Measurements from ENCODE around the gene ADGRD1. TPM values are rescaled to one million over a fixed set of nuclear protein-coding genes. Genes with fewer than 3 reads are reported as not detected.

ADGRD1 gene
- total and polyA plus RNA-seq, 8 donors = 25.6 to 167 (median 33.4) TPM

DNA sequence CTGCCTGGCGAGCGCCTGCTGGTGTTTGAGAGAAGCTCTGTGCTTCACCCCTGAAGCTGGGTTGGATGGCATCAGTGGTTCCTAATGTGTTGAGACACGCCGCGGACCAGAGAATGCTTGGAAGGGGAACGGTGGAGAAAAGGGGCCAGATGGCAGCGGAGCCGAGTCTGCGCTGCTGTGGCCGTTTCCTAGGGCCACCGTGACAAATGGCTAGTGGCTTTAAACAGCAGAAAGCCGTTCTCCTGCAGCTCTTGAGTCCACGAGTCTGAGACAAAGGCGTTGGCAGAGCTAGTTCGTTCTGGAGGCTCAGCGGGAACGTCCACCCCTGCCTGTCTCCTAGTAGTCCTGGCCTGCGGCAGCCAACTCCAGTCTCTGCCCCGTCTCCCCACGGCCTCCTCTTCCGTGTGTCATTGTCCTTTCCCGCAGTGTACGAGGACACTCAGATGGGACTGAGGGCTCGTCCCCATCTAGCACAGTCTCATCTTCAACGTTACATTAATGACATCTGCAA is 103.6 kb downstream of the ADGRD1 start:
- no peak overlapping the region for H3K4me3 ChIP-seq
- ATAC-seq (no peak), DNase-seq (peak in 1 of 4 donors; percentile 58)
- H3K27me3 ChIP-seq = no peaks in the 10 kb centered on the region
- H3K4me1 ChIP-seq = no peaks in the 10 kb centered on the region
- no peak overlapping the region for H3K27ac ChIP-seq
- TF ChIP-seq CTCF (IDR thresholded peaks at IDR 0.05) = no peak
- no peaks in the 10 kb centered on the region for H3K36me3 ChIP-seq
- no peaks in the 10 kb centered on the region for H3K9me3 ChIP-seq
- intact Hi-C loops (cut with DNase I) = no loop called here

- no peak for TF ChIP-seq CTCF (IDR thresholded peaks at IDR 0.05)
- H3K27ac ChIP-seq = no peak overlapping the region
- DNase-seq = no peak
- no peak overlapping the region for H3K4me3 ChIP-seq
- H3K27me3 ChIP-seq = no peaks in the 10 kb centered on the region
- no peak for ATAC-seq
- no peaks in the 10 kb centered on the region for H3K9me3 ChIP-seq
- no peaks in the 10 kb centered on the region for H3K4me1 ChIP-seq
- intact Hi-C loops (cut with DNase I) = no loop called here
- no peaks in the 10 kb centered on the region for H3K36me3 ChIP-seq
Measured at GRCh38 chr12:131057722-131058515, 104.2 kb downstream of the ADGRD1 start.

DNA sequence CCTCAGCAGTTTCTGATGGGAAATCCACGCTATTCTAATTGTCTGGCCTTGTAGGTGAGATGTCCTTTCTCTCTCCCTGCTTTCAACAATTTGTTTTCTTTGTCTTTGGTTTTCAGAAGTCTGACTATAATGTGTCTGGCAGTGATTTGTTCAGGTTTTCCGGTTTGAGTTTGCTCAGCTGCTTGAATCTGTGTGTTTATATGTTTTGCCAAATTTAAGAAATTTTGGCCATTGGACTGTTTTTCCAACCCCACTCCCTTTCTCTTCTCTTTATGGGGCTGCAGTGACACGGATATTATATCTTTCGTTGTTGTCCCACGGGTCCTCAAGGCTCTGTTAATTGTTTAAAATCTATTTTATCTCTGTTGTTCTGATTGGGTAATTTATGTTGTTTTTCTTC is 105.0 kb downstream of the ADGRD1 start:
- DNase-seq = no peak
- Histone ChIP-seq H3K27me3 (no peaks in the 10 kb centered on the region), H3K4me1 (no peaks in the 10 kb centered on the region), H3K27ac (no peak overlapping the region), H3K4me3 (no peak overlapping the region), H3K36me3 (no peaks in the 10 kb centered on the region), H3K9me3 (no peaks in the 10 kb centered on the region)
- no peak for TF ChIP-seq CTCF (IDR thresholded peaks at IDR 0.05)
- intact Hi-C loops (cut with DNase I) = no loop called here
- no peak for ATAC-seq

DNA sequence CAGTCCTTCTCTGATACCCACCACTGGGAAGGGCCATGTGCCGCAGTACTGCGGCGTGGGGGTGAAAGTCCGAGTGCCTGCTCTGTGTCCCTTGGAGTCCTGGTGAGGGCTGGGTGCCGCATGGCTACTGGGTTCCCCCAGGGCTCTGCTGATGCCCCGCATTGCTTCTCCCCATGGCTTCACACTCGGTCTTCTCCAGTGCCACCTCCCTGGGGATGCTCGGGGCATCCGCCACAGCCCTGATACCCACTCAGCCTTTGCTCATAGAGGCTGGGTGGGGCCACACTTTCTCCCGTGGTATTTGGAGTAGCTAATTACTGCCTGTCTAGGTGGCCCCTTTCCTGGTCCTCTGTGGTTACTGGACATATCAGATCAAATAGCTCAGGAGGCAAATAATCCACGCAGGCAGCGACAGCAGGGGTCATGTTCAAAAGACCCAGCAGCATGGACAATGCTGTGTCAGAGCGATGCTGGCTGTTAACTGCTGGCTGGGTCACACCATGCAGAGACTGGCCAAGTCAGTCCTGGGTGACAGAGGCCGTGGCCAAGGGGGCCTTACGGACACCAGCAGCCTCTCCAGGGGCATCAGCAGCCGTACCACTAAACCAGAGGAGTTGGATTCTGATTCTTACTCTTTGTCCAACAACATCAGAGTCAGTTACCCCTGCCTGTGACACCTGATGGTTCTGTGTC is 106.5 kb downstream of the ADGRD1 start:
- H3K9me3 ChIP-seq = no peaks in the 10 kb centered on the region
- DNase-seq = peak in 1 of 4 donors; percentile 58
- no peak overlapping the region for H3K27ac ChIP-seq
- H3K4me1 ChIP-seq = no peaks in the 10 kb centered on the region
- H3K4me3 ChIP-seq = no peak overlapping the region
- H3K27me3 ChIP-seq = no peaks in the 10 kb centered on the region
- intact Hi-C loops (cut with DNase I) = no loop called here
- no peaks in the 10 kb centered on the region for H3K36me3 ChIP-seq
- TF ChIP-seq CTCF (IDR thresholded peaks at IDR 0.05) = no peak
- no peak for ATAC-seq

Data from left lung (tissue), 10 donors.